K562 (cell line): ENCODE data around the gene ABHD4. TPM values are rescaled to one million over a fixed set of nuclear protein-coding genes. Genes with fewer than 3 reads are reported as not detected.

Experiments
- ATAC-seq: fragments of 200-7000 bp; cut with Tn5 transposase; 3 replicates; pipeline ENCODE4 v1.9.1; 2020; ENCODE audit warnings: moderate library complexity
- BruUV-seq: library from RNA; stranded (reverse); fragments of 400-500 nt; replicated peaks from 2 replicates; lab custom pipeline; 2021; lab: Mats Ljungman, UMichigan
- CTCF ChIA-PET: fragments of 300-600 bp; formaldehyde crosslinking; extraction: SDS; loops from one replicate; lab custom pipeline; 2021; ENCODE audit warnings: low intra/inter-chr PET ratio; lab: Yijun Ruan, JAX
- POLR2A ChIA-PET: fragments of 300-600, 350-650 bp; sonication (Branson Sonifier 250); formaldehyde crosslinking; extraction: SDS; loops from one replicate; lab custom pipeline; 2021; ENCODE audit warnings: antibody characterized with exemption, inconsistent platforms; lab: Yijun Ruan, JAX
- DNase-seq, 4 experiments: peaks; one replicate each; pipeline versions ENCODE4 v3.0.0 to v3.0.0-alpha.2; 2011 to 2018; ENCODE audit warnings: low spot score in 3 of 4, mixed read lengths in 3 of 4; ENCODE audit errors: extremely low read depth in 1 of 4
- FAIRE-seq: peaks from 2 replicates; lab custom pipeline; 2011; peaks lifted over from hg19 to GRCh38; lab: Jason Lieb, UNC
- H2AFZ ChIP-seq: 2 replicates; pipeline ENCODE4 v1.6.0; 2011; ENCODE audit warnings: low read depth, low read length, control low read depth, inconsistent platforms
- H3K27ac ChIP-seq: fragments of 200-600 bp; 3 replicates; pipeline ENCODE4 v1.8.0; 2011; ENCODE audit warnings: low read depth, mild to moderate bottlenecking, control low read depth, inconsistent platforms, low read length, moderate library complexity, mixed read lengths; ENCODE audit errors: extremely low read depth
- H3K27me3 ChIP-seq, 2 experiments: fragments of 300-600 bp in 1 of 2; 2 replicates in 1 of 2; 3 replicates in 1 of 2; pipeline versions ENCODE4 v1.6.0 to v1.8.0; 2011; ENCODE audit warnings: inconsistent platforms in 2 of 2, low read length in 2 of 2, mild to moderate bottlenecking in 1 of 2, mixed read lengths in 1 of 2, moderate library complexity in 1 of 2; ENCODE audit not compliant: control insufficient read depth in 2 of 2, insufficient read depth in 2 of 2
- H3K36me3 ChIP-seq: fragments of 300-600 bp; 3 replicates; pipeline ENCODE4 v1.8.0; 2011; ENCODE audit warnings: mild to moderate bottlenecking, low read length, inconsistent platforms; ENCODE audit not compliant: control insufficient read depth, insufficient read depth
- H3K4me1 ChIP-seq, 2 experiments: fragments of 200-600 bp in 1 of 2; replicated peaks in 1 of 2; 2 replicates in 1 of 2; 3 replicates in 1 of 2; pipeline versions ENCODE4 v1.5.1 to v1.8.0; 2011; ENCODE audit warnings: inconsistent platforms in 2 of 2, low read length in 2 of 2, mild to moderate bottlenecking in 1 of 2, mixed read lengths in 1 of 2, moderate library complexity in 1 of 2; ENCODE audit not compliant: control insufficient read depth in 2 of 2, insufficient read depth in 2 of 2
- H3K4me2 ChIP-seq: 2 replicates; pipeline ENCODE4 v1.6.1; 2011; ENCODE audit warnings: low read length, control low read depth, inconsistent platforms, mixed read lengths; ENCODE audit not compliant: insufficient read depth
- H3K4me3 ChIP-seq: fragments of 200-600 bp; sonication (generic), shearing (Covaris generic); 2 replicates; pipeline ENCODE4 v1.5.1; 2016; ENCODE audit warnings: control low read depth, inconsistent platforms
- H3K79me2 ChIP-seq: fragments of 200-600 bp; 3 replicates; pipeline ENCODE4 v1.8.0; 2011; ENCODE audit warnings: low read length, inconsistent platforms; ENCODE audit not compliant: control insufficient read depth, insufficient read depth
- H3K9ac ChIP-seq, 2 experiments: 2 replicates each; pipeline versions ENCODE4 v1.6.0 to v1.6.1; 2011; ENCODE audit warnings: low read depth in 2 of 2, low read length in 2 of 2, control low read depth in 1 of 2, inconsistent platforms in 1 of 2, mild to moderate bottlenecking in 1 of 2, mixed read lengths in 1 of 2; ENCODE audit not compliant: insufficient read depth in 1 of 2
- H3K9me1 ChIP-seq: one replicate; pipeline ENCODE4 v1.6.0; 2011; ENCODE audit warnings: inconsistent platforms, mild to moderate bottlenecking, low read length, moderate library complexity; ENCODE audit not compliant: control insufficient read depth, insufficient read depth
- H3K9me3 ChIP-seq: replicated peaks from 2 replicates; pipeline ENCODE4 v1.5.1; 2011; ENCODE audit warnings: low read depth, low read length, inconsistent platforms; ENCODE audit not compliant: control insufficient read depth, insufficient read depth
- H4K20me1 ChIP-seq: replicated peaks from 2 replicates; pipeline ENCODE4 v1.6.1; 2011; ENCODE audit warnings: low read length, inconsistent platforms, mixed read lengths; ENCODE audit not compliant: control insufficient read depth, insufficient read depth
- BACH1 ChIP-seq: fragments of 200-800 bp; sonication (Bioruptor generic); IDR thresholded peaks from 2 replicates; pipeline ENCODE4 v1.6.1; 2016; ENCODE audit warnings: missing genetic modification characterization, missing compliant biosample characterization
- CBX3 ChIP-seq, 2 experiments: IDR thresholded peaks; 1 replicate in 1 of 2; 2 replicates in 1 of 2; pipeline ENCODE4 v1.6.1; 2012; ENCODE audit warnings: inconsistent platforms in 2 of 2, low read length in 2 of 2, borderline replicate concordance in 1 of 2, control low read depth in 1 of 2
- CREBBP ChIP-seq: IDR thresholded peaks from one replicate; pipeline ENCODE4 v1.6.1; 2012; ENCODE audit warnings: low read depth, mild to moderate bottlenecking, control low read depth, inconsistent platforms, low read length
- GATA2 ChIP-seq: sonication (generic); formaldehyde crosslinking; IDR thresholded peaks from 2 replicates; pipeline ENCODE4 v1.4.0; 2020; ENCODE audit warnings: mild to moderate bottlenecking, missing genetic modification reagents
- HNRNPK ChIP-seq: fragments of 200-400 bp; formaldehyde crosslinking; IDR thresholded peaks from one replicate; pipeline ENCODE4 v1.6.1; 2018; ENCODE audit warnings: mild to moderate bottlenecking, low read depth, low read length; ENCODE audit not compliant: poor library complexity, severe bottlenecking
- KAT7 ChIP-seq: sonication (generic); formaldehyde crosslinking; IDR thresholded peaks from 2 replicates; pipeline ENCODE4 v1.8.0; 2022; ENCODE audit warnings: missing genetic modification reagents, mild to moderate bottlenecking, borderline replicate concordance
- NCOA6 ChIP-seq: fragments of 450-650 bp; IDR thresholded peaks from 2 replicates; pipeline ENCODE4 v1.6.1; 2017; ENCODE audit warnings: mild to moderate bottlenecking
- NFE2 ChIP-seq: IDR thresholded peaks from 2 replicates; pipeline ENCODE4 v1.6.1; 2014; ENCODE audit warnings: antibody characterized with exemption, low read depth
- POU5F1 ChIP-seq: fragments of 150-350 bp; IDR thresholded peaks from 2 replicates; pipeline ENCODE4 v1.6.1; 2014; ENCODE audit warnings: borderline replicate concordance, low read length, low read depth, mild to moderate bottlenecking; ENCODE audit not compliant: partially characterized antibody
- SMARCA4 ChIP-seq: fragments of 450-650 bp; IDR thresholded peaks from 2 replicates; pipeline ENCODE4 v1.6.1; 2016
- SMARCE1 ChIP-seq: fragments of 450-650 bp; IDR thresholded peaks from 2 replicates; pipeline ENCODE4 v1.7.1; 2016; ENCODE audit warnings: mild to moderate bottlenecking
- SUPT5H ChIP-seq: fragments of 450-650 bp; IDR thresholded peaks from 2 replicates; pipeline ENCODE4 v1.6.1; 2016
- TCF3 ChIP-seq: sonication (generic); formaldehyde crosslinking; IDR thresholded peaks from 2 replicates; pipeline ENCODE4 v1.4.0; 2020; ENCODE audit warnings: mild to moderate bottlenecking, missing genetic modification reagents
- TEAD4 ChIP-seq, 2 experiments: sonication (generic) in 1 of 2; formaldehyde crosslinking in 1 of 2; IDR thresholded peaks; 2 replicates each; pipeline versions ENCODE4 v1.6.1 to v1.8.0; 2012 to 2022; ENCODE audit warnings: borderline replicate concordance in 1 of 2, inconsistent platforms in 1 of 2, low read length in 1 of 2, mild to moderate bottlenecking in 1 of 2, missing genetic modification reagents in 1 of 2
- ZNF197 ChIP-seq: fragments of 200-800 bp; sonication (Bioruptor generic); IDR thresholded peaks from 2 replicates; pipeline ENCODE4 v1.6.1; 2016; ENCODE audit warnings: low read depth, missing genetic modification characterization, missing compliant biosample characterization
- ZNF77 ChIP-seq: fragments of 250-450 bp; sonication (Bioruptor Pico); IDR thresholded peaks from 2 replicates; pipeline ENCODE4 v1.5.0; 2020
- ZNF778 ChIP-seq: fragments of 450-650 bp; formaldehyde crosslinking; IDR thresholded peaks from 2 replicates; pipeline ENCODE4 v1.4.0; 2020; ENCODE audit warnings: mild to moderate bottlenecking, moderate library complexity
- WGBS: fragments of 100-300 bp; shearing (Covaris generic); methylation state at CpG from one replicate; pipeline ENCODE4 v1.1.6; 2016; ENCODE audit warnings: low coverage, mixed read lengths; ENCODE audit not compliant: insufficient coverage; ENCODE audit errors: missing lambda C conversion rate; 5-methylcytosine and 5-hydroxymethylcytosine counted together
- in situ Hi-C: fragments of 300-500 bp; cut with MboI; formaldehyde crosslinking; loops from 4 replicates; pipeline ENCODE4 v1.15.0; 2018; ENCODE audit warnings: inconsistent platforms, mixed read lengths
- intact Hi-C: fragments of 100-400 bp; cut with micrococcal nuclease; formaldehyde crosslinking; loops from 2 replicates; pipeline ENCODE4 v1.14.2; 2022
- polyA plus RNA-seq, 8 experiments: library from polyadenylated mRNA; depleted of rRNA in 4 of 8; stranded (reverse) in 5 of 8; unstranded in 3 of 8; fragments of >200 nt; fragmentation: Nextera tagmentation in 2 of 8; fragmentation: Illumina TruSeq in 1 of 8; extraction: Ambion mirVana in 2 of 8; extraction: Trizol in 1 of 8; gene quantifications; 2 replicates each; pipeline versions ENCODE4 v1.2.1 to v1.2.3, GENCODE V29; 2011 to 2014; ENCODE audit warnings: inconsistent platforms in 1 of 8, missing spikeins in 1 of 8
- total RNA-seq, 7 experiments: library from RNA; depleted of rRNA in 6 of 7; stranded (reverse); fragments of >200 nt in 6 of 7; fragmentation: Illumina TruSeq in 2 of 7; extraction: Trizol in 2 of 7; gene quantifications; 2 replicates each; pipeline versions ENCODE4 v1.2.1 to v1.2.3, GENCODE V29; 2011 to 2021; ENCODE audit warnings: low replicate concordance in 1 of 7
- TF ChIP-seq, protein P1 (sequence below), 3 experiments: fragments of 200-800 bp in 1 of 3; sonication (Bioruptor generic) in 1 of 3; sonication (generic) in 1 of 3; formaldehyde crosslinking in 1 of 3; IDR thresholded peaks; 2 replicates each; pipeline versions ENCODE4 v1.6.1 to v1.8.0; 2016 to 2022; ENCODE audit warnings: mild to moderate bottlenecking in 2 of 3, missing compliant biosample characterization in 2 of 3, missing genetic modification characterization in 2 of 3, missing genetic modification reagents in 1 of 3

ABHD4 gene
- total and polyA plus RNA-seq, 9 of the 15 experiments (the other 6 are each of a cell fraction or from before 2014, with no cell fraction given), result 3.6 to 12.0 (median 7.2) TPM

DNA sequence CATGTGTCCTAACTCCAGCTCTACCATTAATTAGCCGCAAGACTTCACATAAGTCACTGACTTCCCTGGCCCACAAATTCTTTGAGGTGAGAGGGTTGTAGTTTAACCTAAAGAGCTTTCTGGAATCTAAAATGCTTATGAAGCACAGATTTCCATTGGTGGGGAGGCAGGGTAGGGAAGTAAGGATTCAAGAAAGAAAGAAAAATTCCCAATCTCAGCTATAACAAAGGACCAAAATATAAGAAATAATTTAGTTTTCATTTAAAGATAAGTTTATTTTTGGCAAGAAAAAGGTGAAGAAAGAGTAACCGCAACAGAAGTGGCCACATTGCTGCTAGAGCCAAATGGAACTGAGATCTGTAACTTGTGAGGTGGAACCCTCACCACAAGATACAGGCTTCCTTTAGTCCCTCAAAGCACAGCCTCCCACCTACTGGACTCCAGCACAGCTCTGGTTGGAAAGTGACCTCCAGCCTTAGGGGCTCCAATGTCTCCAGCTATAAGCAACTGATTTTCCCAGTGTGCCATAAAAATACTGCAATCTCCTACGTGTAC, 32.6 kb upstream of the ABHD4 start:
- ChIA-PET CTCF (no interaction called here), POLR2A (interaction anchor here (0.9 kb wide), 1 partner anchor 10 kb away, joined by 3 read pairs; no protein-coding TSS in a partner anchor)
- H3K36me3 ChIP-seq, result peaks cover 57% of the 10 kb centered on the region
- BruUV-seq, result no TSS peak
- H4K20me1 ChIP-seq, result no peaks in the 10 kb centered on the region
- peaks cover 12 to 14% of the 10 kb centered on the region in 2 experiments; a peak in 3 of 5 replicates for H3K4me1 ChIP-seq
- H3K4me3 ChIP-seq, result no peak overlapping the region
- peaks cover 20% of the 10 kb centered on the region for H3K79me2 ChIP-seq
- intact Hi-C loops, result no loop called here
- DNase-seq (no peak), FAIRE-seq (no peak), ATAC-seq (no peak)
- no peak overlapping the region for H3K27ac ChIP-seq
- no peaks in the 10 kb centered on the region for H3K9me3 ChIP-seq
- in situ Hi-C loops, result loop anchor here (5.0 to 10.0 kb wide), 2 partner anchors 82 to 279 kb away; no protein-coding TSS in a partner anchor
- TF ChIP-seq ZNF778 (CRISPR knock-in tag) (no peak), POU5F1 (no peak), CBX3 (IDR thresholded peaks at IDR 0.05; ENCODE audit: borderline replicate concordance in 1 of 2, low read length in 2 of 2) (no peak), HNRNPK (no peak), SUPT5H (no peak), NFE2 (no peak), BACH1 (tag) (no peak), TEAD4 (IDR thresholded peaks at IDR 0.05; ENCODE audit: low read length) (no peak), TEAD4 (CRISPR knock-in tag; IDR thresholded peaks at IDR 0.05; ENCODE audit: borderline replicate concordance) (no peak), CREBBP (no peak), SMARCE1 (no peak), ZNF77 (CRISPR knock-in tag) (no peak), KAT7 (CRISPR knock-in tag) (no peak), ZNF197 (CRISPR knock-in tag) (no peak), SMARCA4 (no peak), GATA2 (CRISPR knock-in tag) (no peak), TCF3 (CRISPR knock-in tag) (no peak), NCOA6 (no peak)
- TF ChIP-seq, protein P1, sequence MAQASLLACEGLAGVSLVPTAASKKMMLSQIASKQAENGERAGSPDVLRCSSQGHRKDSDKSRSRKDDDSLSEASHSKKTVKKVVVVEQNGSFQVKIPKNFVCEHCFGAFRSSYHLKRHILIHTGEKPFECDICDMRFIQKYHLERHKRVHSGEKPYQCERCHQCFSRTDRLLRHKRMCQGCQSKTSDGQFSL (CRISPR knock-in tag; IDR thresholded peaks at IDR 0.05), result no peak
- TF ChIP-seq, protein P1 (tag; IDR thresholded peaks at IDR 0.05), result no peak
- no peaks in the 10 kb centered on the region for H3K27me3 ChIP-seq
- H3K9me1 ChIP-seq, result no peaks in the 10 kb centered on the region
- 92% methylated on average over 3 of the region's 3 CpGs for WGBS
- H2AFZ ChIP-seq, result no peak overlapping the region
- no peak overlapping the region for H3K9ac ChIP-seq
- H3K4me2 ChIP-seq, result no peak overlapping the region
